Keratinocyte (primary cell): ENCODE results near the gene CDCA5. TPM values are rescaled to one million over a fixed set of nuclear protein-coding genes. Genes with fewer than 3 reads are reported as not detected.

Source experiments
- DNase-seq: peaks from one replicate; pipeline ENCODE4 v3.0.0-alpha.2; 2011; ENCODE audit warnings: low read depth, missing footprints, low spot score
- FAIRE-seq: peaks from 2 replicates; lab custom pipeline; 2011; peaks lifted over from hg19 to GRCh38; lab: Jason Lieb, UNC
- H2AFZ ChIP-seq: 2 replicates; pipeline ENCODE4 v1.6.0; 2012; ENCODE audit warnings: low read length, control low read depth, inconsistent platforms; ENCODE audit not compliant: control insufficient read depth
- H3K27ac ChIP-seq: 2 replicates; pipeline ENCODE4 v1.5.1; 2011; ENCODE audit warnings: low read length; ENCODE audit not compliant: control insufficient read depth, insufficient read depth
- H3K27me3 ChIP-seq: 3 replicates; pipeline ENCODE4 v1.6.0; 2011; ENCODE audit warnings: low read length; ENCODE audit not compliant: control insufficient read depth, insufficient read depth; ENCODE audit errors: extremely low read depth
- H3K36me3 ChIP-seq, 2 experiments: 2 replicates in 1 of 2; 3 replicates in 1 of 2; pipeline ENCODE4 v1.5.1; 2011; ENCODE audit warnings: low read length in 2 of 2, mild to moderate bottlenecking in 1 of 2; ENCODE audit not compliant: control insufficient read depth in 2 of 2, insufficient read depth in 2 of 2; ENCODE audit errors: extremely low read depth in 1 of 2
- H3K4me1 ChIP-seq: 3 replicates; pipeline ENCODE4 v1.5.1; 2011; ENCODE audit warnings: low read length; ENCODE audit not compliant: control insufficient read depth, insufficient read depth; ENCODE audit errors: extremely low read depth
- H3K4me2 ChIP-seq: 3 replicates; pipeline ENCODE4 v1.6.0; 2011; ENCODE audit warnings: low read depth, low read length; ENCODE audit not compliant: control insufficient read depth, insufficient read depth; ENCODE audit errors: extremely low read depth
- H3K4me3 ChIP-seq, 3 experiments: fragments of 200-600 bp in 1 of 3; sonication (generic) in 1 of 3; 2 replicates in 2 of 3; 3 replicates in 1 of 3; pipeline ENCODE4 v1.5.1; 2011 to 2016; ENCODE audit warnings: low read length in 3 of 3, mild to moderate bottlenecking in 3 of 3, control low read depth in 2 of 3, inconsistent platforms in 1 of 3, low read depth in 1 of 3, mixed read lengths in 1 of 3, mixed run types in 1 of 3, moderate library complexity in 1 of 3; ENCODE audit not compliant: control insufficient read depth in 2 of 3, insufficient read depth in 2 of 3; ENCODE audit errors: extremely low read depth in 1 of 3
- H3K79me2 ChIP-seq: 2 replicates; pipeline ENCODE4 v1.6.0; 2012; ENCODE audit warnings: low read length; ENCODE audit not compliant: control insufficient read depth, insufficient read depth
- H3K9ac ChIP-seq: 3 replicates; pipeline ENCODE4 v1.6.0; 2011; ENCODE audit warnings: low read length; ENCODE audit not compliant: control insufficient read depth, insufficient read depth; ENCODE audit errors: extremely low read depth
- H3K9me1 ChIP-seq: 3 replicates; pipeline ENCODE4 v1.6.0; 2011; ENCODE audit warnings: low read length; ENCODE audit not compliant: control insufficient read depth, insufficient read depth; ENCODE audit errors: extremely low read depth
- H3K9me3 ChIP-seq: 2 replicates; pipeline ENCODE4 v1.5.1; 2012; ENCODE audit warnings: low read depth, low read length; ENCODE audit not compliant: control insufficient read depth
- H4K20me1 ChIP-seq: 3 replicates; pipeline ENCODE4 v1.6.0; 2011; ENCODE audit warnings: low read length; ENCODE audit not compliant: control insufficient read depth, insufficient read depth; ENCODE audit errors: extremely low read depth
- EZH2 ChIP-seq: IDR thresholded peaks from one replicate; pipeline ENCODE4 v1.6.1; 2012; ENCODE audit warnings: inconsistent platforms, mild to moderate bottlenecking, low read length, moderate library complexity
- dilution Hi-C: fragments of 300-500 bp; cut with MboI; formaldehyde crosslinking; loops from one replicate; pipeline ENCODE4 v1.7.0; 2020; ENCODE audit warnings: low sequenced_read_pairs; ENCODE audit not compliant: extremely low pct_ligation_motif_present
- polyA plus RNA-seq, 5 experiments: library from polyadenylated mRNA; depleted of rRNA in 3 of 5; stranded (reverse) in 3 of 5; stranded (forward) in 1 of 5; unstranded in 1 of 5; fragments of >200 nt; gene quantifications; 1 replicate in 1 of 5; 2 replicates in 3 of 5; 3 replicates in 1 of 5; pipeline versions ENCODE4 v1.2.1 to v1.2.3, GENCODE V29; 2011 to 2012; ENCODE audit warnings: missing spikeins in 2 of 5, low read depth in 1 of 5, low replicate concordance in 1 of 5
- TF ChIP-seq, protein P1 (sequence below), 3 experiments: IDR thresholded peaks in 1 of 3; conservative IDR thresholded peaks in 1 of 3; optimal IDR thresholded peaks in 1 of 3; 2 replicates in 2 of 3; 3 replicates in 1 of 3; pipeline versions ENCODE3 to v1.5.1; 2011; ENCODE audit warnings: low read length in 3 of 3, mild to moderate bottlenecking in 3 of 3, moderate library complexity in 2 of 3, control low read depth in 1 of 3, inconsistent platforms in 1 of 3; ENCODE audit not compliant: insufficient read depth in 2 of 3; ENCODE audit errors: extremely low read depth in 1 of 3

Gene CDCA5
- polyA plus RNA-seq, 1 donor (not counting 4 experiments of a cell fraction or from before 2014, with no cell fraction given), result 8.0 TPM

DNA sequence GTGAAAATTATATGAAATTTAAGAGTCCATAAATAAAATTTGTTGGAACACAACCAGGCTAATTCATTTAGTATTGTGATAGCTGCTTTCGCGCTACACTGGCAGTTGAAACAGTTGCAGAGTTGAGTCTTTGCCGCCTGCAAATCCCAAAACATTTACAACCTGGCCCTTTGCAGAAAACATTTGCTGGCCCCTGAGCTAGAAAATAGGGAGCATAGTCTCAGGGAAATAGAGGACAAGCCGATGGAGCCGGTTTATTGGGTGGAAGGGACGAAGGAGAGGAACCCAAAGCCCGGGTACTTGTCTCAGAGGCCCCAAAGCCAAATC lies 43.4 kb downstream of the CDCA5 start:
- Histone ChIP-seq H3K9me3 (no peaks in the 10 kb centered on the region), H3K9me1 (no peaks in the 10 kb centered on the region), H4K20me1 (no peaks in the 10 kb centered on the region), H3K4me1 (peaks cover 18% of the 10 kb centered on the region), H2AFZ (peak overlapping the region; percentile 76), H3K27ac (peak overlapping the region; percentile 79), H3K9ac (peak overlapping the region; percentile 81), H3K79me2 (peaks cover 5% of the 10 kb centered on the region), H3K4me2 (peak overlapping the region; percentile 89), H3K4me3 (peak overlapping the region; percentile 60 to 76 (median 70)), H3K36me3 (peaks cover 3 to 14% of the 10 kb centered on the region in 2 experiments), H3K27me3 (no peaks in the 10 kb centered on the region)
- TF ChIP-seq, protein P1, sequence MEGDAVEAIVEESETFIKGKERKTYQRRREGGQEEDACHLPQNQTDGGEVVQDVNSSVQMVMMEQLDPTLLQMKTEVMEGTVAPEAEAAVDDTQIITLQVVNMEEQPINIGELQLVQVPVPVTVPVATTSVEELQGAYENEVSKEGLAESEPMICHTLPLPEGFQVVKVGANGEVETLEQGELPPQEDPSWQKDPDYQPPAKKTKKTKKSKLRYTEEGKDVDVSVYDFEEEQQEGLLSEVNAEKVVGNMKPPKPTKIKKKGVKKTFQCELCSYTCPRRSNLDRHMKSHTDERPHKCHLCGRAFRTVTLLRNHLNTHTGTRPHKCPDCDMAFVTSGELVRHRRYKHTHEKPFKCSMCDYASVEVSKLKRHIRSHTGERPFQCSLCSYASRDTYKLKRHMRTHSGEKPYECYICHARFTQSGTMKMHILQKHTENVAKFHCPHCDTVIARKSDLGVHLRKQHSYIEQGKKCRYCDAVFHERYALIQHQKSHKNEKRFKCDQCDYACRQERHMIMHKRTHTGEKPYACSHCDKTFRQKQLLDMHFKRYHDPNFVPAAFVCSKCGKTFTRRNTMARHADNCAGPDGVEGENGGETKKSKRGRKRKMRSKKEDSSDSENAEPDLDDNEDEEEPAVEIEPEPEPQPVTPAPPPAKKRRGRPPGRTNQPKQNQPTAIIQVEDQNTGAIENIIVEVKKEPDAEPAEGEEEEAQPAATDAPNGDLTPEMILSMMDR (optimal IDR thresholded peaks at IDR 0.05 in 1 of 3, IDR thresholded peaks at IDR 0.05 in 1 of 3, conservative IDR thresholded peaks at IDR 0.05 in 1 of 3; ENCODE audit: extremely low read depth in 1 of 3, insufficient read depth in 2 of 3, low read length in 3 of 3), result no peak
- no peak for TF ChIP-seq EZH2
- dilution Hi-C loops, result no loop called here
- DNase-seq, result no peak
- FAIRE-seq, result peak; percentile 51

DNA sequence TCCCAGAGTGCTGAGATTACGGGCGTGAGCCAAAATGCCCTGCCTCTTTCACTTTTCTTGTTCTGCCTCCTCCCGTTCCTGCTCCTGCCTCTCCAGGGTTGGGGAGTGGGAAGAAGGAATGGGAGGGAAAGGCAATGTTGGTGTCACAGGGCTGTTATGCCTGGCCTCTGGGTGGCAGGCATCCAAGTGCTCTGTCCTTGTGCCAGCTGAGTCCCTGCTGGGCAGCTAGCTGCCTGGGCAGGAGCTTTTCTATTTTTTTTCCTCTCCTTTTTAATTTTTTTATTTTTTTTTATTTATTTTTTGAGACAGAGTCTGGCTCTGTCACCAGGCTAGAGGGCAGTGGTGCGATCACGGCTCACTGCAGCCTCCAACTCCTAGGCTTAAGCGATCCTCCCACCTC lies 46.9 kb downstream of the CDCA5 start:
- H3K4me2 ChIP-seq, result no peak overlapping the region
- no peak overlapping the region for H3K9ac ChIP-seq
- no peaks in the 10 kb centered on the region for H4K20me1 ChIP-seq
- no peak for FAIRE-seq
- H3K4me1 ChIP-seq, result peaks cover 6% of the 10 kb centered on the region
- TF ChIP-seq, protein P1 (optimal IDR thresholded peaks at IDR 0.05 in 1 of 3, IDR thresholded peaks at IDR 0.05 in 1 of 3, conservative IDR thresholded peaks at IDR 0.05 in 1 of 3; ENCODE audit: extremely low read depth in 1 of 3, insufficient read depth in 2 of 3, low read length in 3 of 3), result no peak
- TF ChIP-seq EZH2, result no peak
- no peak for DNase-seq
- H2AFZ ChIP-seq, result no peak overlapping the region
- dilution Hi-C loops, result no loop called here
- no peaks in the 10 kb centered on the region for H3K9me3 ChIP-seq
- H3K79me2 ChIP-seq, result peaks cover 3% of the 10 kb centered on the region
- H3K27me3 ChIP-seq, result no peaks in the 10 kb centered on the region
- no peak overlapping the region for H3K4me3 ChIP-seq
- no peaks in the 10 kb centered on the region for H3K9me1 ChIP-seq
- peaks cover 3 to 17% of the 10 kb centered on the region in 2 experiments for H3K36me3 ChIP-seq
- H3K27ac ChIP-seq, result no peak overlapping the region
